HepG2 (cell line): Measurements from ENCODE around the gene AGAP1. TPM values are rescaled to one million over a fixed set of nuclear protein-coding genes. Genes with fewer than 3 reads are reported as not detected.

ENCODE experiments used
- ATAC-seq: fragments of 200-7000 bp; cut with Tn5 transposase; 3 replicates; pipeline ENCODE4 v1.9.1; 2020; ENCODE audit warnings: mild to moderate bottlenecking, moderate library complexity
- BruUV-seq: library from RNA; stranded (reverse); fragments of 400-500 nt; replicated peaks from 2 replicates; lab custom pipeline; 2021; lab: Mats Ljungman, UMichigan
- CTCF ChIA-PET: fragments of 300-600 bp; formaldehyde crosslinking; extraction: SDS; loops from one replicate; lab custom pipeline; 2021; ENCODE audit warnings: low total read pairs, inconsistent platforms, low intra/inter-chr PET ratio; lab: Yijun Ruan, JAX
- POLR2A ChIA-PET: fragments of 350-600 bp; sonication (Branson Sonifier 250); formaldehyde crosslinking; loops from one replicate; lab custom pipeline; 2020; ENCODE audit warnings: antibody characterized with exemption, inconsistent platforms; lab: Yijun Ruan, JAX
- DNase-seq: peaks from one replicate; pipeline ENCODE4 v3.0.0-alpha.2; 2015; ENCODE audit warnings: low spot score
- FAIRE-seq: peaks from 3 replicates; lab custom pipeline; 2011; peaks lifted over from hg19 to GRCh38; lab: Jason Lieb, UNC
- H2AFZ ChIP-seq: one replicate; pipeline ENCODE4 v1.6.1; 2011; ENCODE audit warnings: low read length, inconsistent platforms
- H3K27ac ChIP-seq: fragments of 300-600 bp; 3 replicates; pipeline ENCODE4 v1.8.0; 2011; ENCODE audit warnings: mixed run types, mild to moderate bottlenecking, mixed read lengths, low read length, inconsistent platforms; ENCODE audit not compliant: insufficient read depth; ENCODE audit errors: extremely low read length
- H3K27me3 ChIP-seq, 2 experiments: fragments of 200-600 bp in 1 of 2; 2 replicates in 1 of 2; 3 replicates in 1 of 2; pipeline versions ENCODE4 v1.6.0 to v1.8.0; 2011; ENCODE audit warnings: low read length in 2 of 2, mild to moderate bottlenecking in 2 of 2, moderate library complexity in 2 of 2, inconsistent platforms in 1 of 2; ENCODE audit not compliant: insufficient read depth in 2 of 2, control insufficient read depth in 1 of 2
- H3K36me3 ChIP-seq, 2 experiments: fragments of 200-600 bp in 1 of 2; replicated peaks in 1 of 2; 2 replicates in 1 of 2; 3 replicates in 1 of 2; pipeline versions ENCODE4 v1.5.1 to v1.8.0; 2011; ENCODE audit warnings: low read length in 2 of 2, inconsistent platforms in 1 of 2; ENCODE audit not compliant: insufficient read depth in 2 of 2, control insufficient read depth in 1 of 2
- H3K4me1 ChIP-seq: 2 replicates; pipeline ENCODE4 v1.5.1; 2012; ENCODE audit warnings: low read length, inconsistent platforms; ENCODE audit not compliant: insufficient read depth
- H3K4me2 ChIP-seq: 2 replicates; pipeline ENCODE4 v1.6.0; 2011; ENCODE audit warnings: low read depth, low read length, inconsistent platforms
- H3K4me3 ChIP-seq, 3 experiments: fragments of 200-600 bp in 1 of 3; sonication (generic), shearing (Covaris generic) in 1 of 3; replicated peaks in 1 of 3; 2 replicates each; pipeline ENCODE4 v1.5.1; 2011 to 2016; ENCODE audit warnings: low read length in 3 of 3, inconsistent platforms in 2 of 3, low read depth in 2 of 3, mild to moderate bottlenecking in 2 of 3, control low read depth in 1 of 3, mixed read lengths in 1 of 3; ENCODE audit not compliant: insufficient read depth in 1 of 3
- H3K79me2 ChIP-seq: one replicate; pipeline ENCODE4 v1.6.1; 2011; ENCODE audit warnings: low read length, inconsistent platforms; ENCODE audit not compliant: insufficient read depth
- H3K9ac ChIP-seq: 2 replicates; pipeline ENCODE4 v1.6.0; 2011; ENCODE audit warnings: mild to moderate bottlenecking, low read depth, low read length, inconsistent platforms; ENCODE audit not compliant: insufficient read depth
- H3K9me3 ChIP-seq: 2 replicates; pipeline ENCODE4 v1.5.1; 2012; ENCODE audit warnings: mild to moderate bottlenecking, low read length
- H4K20me1 ChIP-seq: 2 replicates; pipeline ENCODE4 v1.6.0; 2011; ENCODE audit warnings: inconsistent platforms, mild to moderate bottlenecking, low read length, moderate library complexity; ENCODE audit not compliant: insufficient read depth
- BRD4 ChIP-seq: sonication (generic); formaldehyde crosslinking; IDR thresholded peaks from 2 replicates; pipeline ENCODE4 v1.4.0; 2020; ENCODE audit warnings: missing genetic modification reagents
- ZNF33B ChIP-seq: sonication (generic); formaldehyde crosslinking; IDR thresholded peaks from 2 replicates; pipeline ENCODE4 v1.5.1; 2020; ENCODE audit warnings: mild to moderate bottlenecking, missing genetic modification reagents
- WGBS: methylation state at CpG from one replicate; pipeline ENCODE4 v1.1.6; 2017; ENCODE audit warnings: low lambda C conversion rate; 5-methylcytosine and 5-hydroxymethylcytosine counted together
- in situ Hi-C: cut with HindIII; loops from 2 replicates; pipeline ENCODE4 v1.10.0; 2017; ENCODE audit warnings: low pct_unique_long_range_greater_than_20kb; ENCODE audit not compliant: extremely low pct_ligation_motif_present
- intact Hi-C: fragments of 100-400 bp; cut with micrococcal nuclease; formaldehyde crosslinking; loops from one replicate; pipeline ENCODE4 v1.10.0; 2022; ENCODE audit not compliant: unreplicated experiment
- polyA plus RNA-seq, 8 experiments: library from polyadenylated mRNA; depleted of rRNA in 3 of 8; stranded (reverse) in 7 of 8; unstranded in 1 of 8; fragments of >200 nt; fragmentation: Illumina TruSeq in 4 of 8; extraction: Trizol in 4 of 8; gene quantifications; 2 replicates each; pipeline versions ENCODE4 v1.2.1 to v1.2.3, GENCODE V29; 2011 to 2016; ENCODE audit warnings: low read depth in 4 of 8, missing spikeins in 1 of 8, mixed read lengths in 1 of 8; ENCODE audit not compliant: insufficient read depth in 1 of 8
- total RNA-seq, 5 experiments: library from RNA; depleted of rRNA; stranded (reverse); fragments of >200 nt; fragmentation: Illumina TruSeq; extraction: Trizol; gene quantifications; 2 replicates each; pipeline ENCODE4 v1.2.3, GENCODE V29; 2016; ENCODE audit warnings: low read depth in 1 of 5
- TF ChIP-seq, protein P1 (sequence below), 2 experiments: sonication (generic) in 1 of 2; formaldehyde crosslinking in 1 of 2; IDR thresholded peaks; 2 replicates each; pipeline versions ENCODE4 v1.6.1 to v1.9.0; 2014 to 2022; ENCODE audit warnings: antibody characterized with exemption in 1 of 2, borderline replicate concordance in 1 of 2, inconsistent platforms in 1 of 2, low read depth in 1 of 2, missing genetic modification reagents in 1 of 2
- TF ChIP-seq, protein P2 (sequence below): fragments of 450-650 bp; IDR thresholded peaks from 2 replicates; pipeline ENCODE4 v1.6.1; 2017
- TF ChIP-seq, protein P3 (sequence below): sonication (generic); formaldehyde crosslinking; IDR thresholded peaks from 2 replicates; pipeline ENCODE4 v1.5.0; 2020; ENCODE audit warnings: missing genetic modification reagents

Gene AGAP1
- total and polyA plus RNA-seq, 2 of the 13 experiments (the other 11 are each of a cell fraction or from before 2014, with no cell fraction given), result 21.2 to 32.7 TPM

DNA sequence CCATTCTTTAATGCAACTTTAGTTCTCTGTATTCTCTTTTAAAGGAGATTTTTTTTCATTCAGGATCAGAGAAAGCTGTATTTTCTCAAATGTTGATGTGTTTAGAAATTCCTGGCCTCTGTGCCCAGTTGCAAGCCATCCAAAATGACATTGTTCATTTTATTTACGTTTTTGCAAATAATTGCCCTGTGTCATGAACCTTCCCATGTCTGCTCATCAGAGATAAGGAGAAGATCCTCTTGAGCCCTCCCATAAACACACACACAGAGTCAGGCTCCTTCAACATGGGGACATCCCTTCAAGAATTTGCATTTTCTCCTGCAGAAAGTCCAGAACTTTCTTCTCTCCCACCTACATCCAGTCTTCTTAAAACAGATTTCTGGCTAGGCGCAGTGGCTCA, 415.5 kb downstream of the AGAP1 start:
- BruUV-seq, result no TSS peak
- Histone ChIP-seq H3K36me3 (peaks cover 10 to 47% of the 10 kb centered on the region in 2 experiments), H3K27ac (no peak overlapping the region), H3K79me2 (no peaks in the 10 kb centered on the region), H4K20me1 (no peaks in the 10 kb centered on the region), H3K4me1 (no peaks in the 10 kb centered on the region), H3K9me3 (no peaks in the 10 kb centered on the region), H3K4me3 (no peak overlapping the region), H2AFZ (no peak overlapping the region), H3K4me2 (no peak overlapping the region), H3K9ac (no peak overlapping the region), H3K27me3 (no peaks in the 10 kb centered on the region)
- no peak for ATAC-seq
- WGBS, result 96% methylated on average over 2 of the region's 2 CpGs
- CTCF ChIA-PET, result no interaction called here
- POLR2A ChIA-PET, result no interaction called here
- intact Hi-C loops, result no loop called here
- no peak for FAIRE-seq
- in situ Hi-C loops, result no loop called here
- TF ChIP-seq ZNF33B (CRISPR knock-in tag) (no peak), BRD4 (no peak)
- TF ChIP-seq, protein P1, sequence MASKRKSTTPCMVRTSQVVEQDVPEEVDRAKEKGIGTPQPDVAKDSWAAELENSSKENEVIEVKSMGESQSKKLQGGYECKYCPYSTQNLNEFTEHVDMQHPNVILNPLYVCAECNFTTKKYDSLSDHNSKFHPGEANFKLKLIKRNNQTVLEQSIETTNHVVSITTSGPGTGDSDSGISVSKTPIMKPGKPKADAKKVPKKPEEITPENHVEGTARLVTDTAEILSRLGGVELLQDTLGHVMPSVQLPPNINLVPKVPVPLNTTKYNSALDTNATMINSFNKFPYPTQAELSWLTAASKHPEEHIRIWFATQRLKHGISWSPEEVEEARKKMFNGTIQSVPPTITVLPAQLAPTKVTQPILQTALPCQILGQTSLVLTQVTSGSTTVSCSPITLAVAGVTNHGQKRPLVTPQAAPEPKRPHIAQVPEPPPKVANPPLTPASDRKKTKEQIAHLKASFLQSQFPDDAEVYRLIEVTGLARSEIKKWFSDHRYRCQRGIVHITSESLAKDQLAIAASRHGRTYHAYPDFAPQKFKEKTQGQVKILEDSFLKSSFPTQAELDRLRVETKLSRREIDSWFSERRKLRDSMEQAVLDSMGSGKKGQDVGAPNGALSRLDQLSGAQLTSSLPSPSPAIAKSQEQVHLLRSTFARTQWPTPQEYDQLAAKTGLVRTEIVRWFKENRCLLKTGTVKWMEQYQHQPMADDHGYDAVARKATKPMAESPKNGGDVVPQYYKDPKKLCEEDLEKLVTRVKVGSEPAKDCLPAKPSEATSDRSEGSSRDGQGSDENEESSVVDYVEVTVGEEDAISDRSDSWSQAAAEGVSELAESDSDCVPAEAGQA (IDR thresholded peaks at IDR 0.05; ENCODE audit: low read depth), result no peak
- TF ChIP-seq, protein P1 (CRISPR knock-in tag; IDR thresholded peaks at IDR 0.05; ENCODE audit: borderline replicate concordance), result no peak
- TF ChIP-seq, protein P2, sequence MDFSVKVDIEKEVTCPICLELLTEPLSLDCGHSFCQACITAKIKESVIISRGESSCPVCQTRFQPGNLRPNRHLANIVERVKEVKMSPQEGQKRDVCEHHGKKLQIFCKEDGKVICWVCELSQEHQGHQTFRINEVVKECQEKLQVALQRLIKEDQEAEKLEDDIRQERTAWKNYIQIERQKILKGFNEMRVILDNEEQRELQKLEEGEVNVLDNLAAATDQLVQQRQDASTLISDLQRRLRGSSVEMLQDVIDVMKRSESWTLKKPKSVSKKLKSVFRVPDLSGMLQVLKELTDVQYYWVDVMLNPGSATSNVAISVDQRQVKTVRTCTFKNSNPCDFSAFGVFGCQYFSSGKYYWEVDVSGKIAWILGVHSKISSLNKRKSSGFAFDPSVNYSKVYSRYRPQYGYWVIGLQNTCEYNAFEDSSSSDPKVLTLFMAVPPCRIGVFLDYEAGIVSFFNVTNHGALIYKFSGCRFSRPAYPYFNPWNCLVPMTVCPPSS, result no peak
- TF ChIP-seq, protein P3, sequence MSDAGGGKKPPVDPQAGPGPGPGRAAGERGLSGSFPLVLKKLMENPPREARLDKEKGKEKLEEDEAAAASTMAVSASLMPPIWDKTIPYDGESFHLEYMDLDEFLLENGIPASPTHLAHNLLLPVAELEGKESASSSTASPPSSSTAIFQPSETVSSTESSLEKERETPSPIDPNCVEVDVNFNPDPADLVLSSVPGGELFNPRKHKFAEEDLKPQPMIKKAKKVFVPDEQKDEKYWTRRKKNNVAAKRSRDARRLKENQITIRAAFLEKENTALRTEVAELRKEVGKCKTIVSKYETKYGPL, result no peak
- TF ChIP-seq, all 625 proteins: peak for 0
- DNase-seq, result no peak
